Progenitor cell of endocrine pancreas (in vitro differentiated cells): ENCODE measurements around the gene SP3. TPM values are rescaled to one million over a fixed set of nuclear protein-coding genes. Genes with fewer than 3 reads are reported as not detected.

Experiments
- DNase-seq: peaks from one replicate; pipeline ENCODE4 v3.0.0; 2021; ENCODE audit warnings: low spot score; ENCODE audit not compliant: unreplicated experiment
- H3K27ac Mint-ChIP-seq: 2 replicates; pipeline ENCODE4 v1.8.0; 2021; ENCODE audit warnings: mild to moderate bottlenecking, moderate library complexity, mixed read lengths
- H3K27me3 Mint-ChIP-seq: 2 replicates; pipeline ENCODE4 v1.8.0; 2021; ENCODE audit warnings: mixed read lengths
- H3K36me3 Mint-ChIP-seq: 2 replicates; pipeline ENCODE4 v1.8.0; 2022; ENCODE audit warnings: mixed read lengths; ENCODE audit not compliant: insufficient read depth
- H3K4me1 Mint-ChIP-seq: 2 replicates; pipeline ENCODE4 v1.8.0; 2021; ENCODE audit warnings: low read depth, mixed read lengths
- H3K4me3 Mint-ChIP-seq: 2 replicates; pipeline ENCODE4 v1.8.0; 2021; ENCODE audit warnings: low read depth, mild to moderate bottlenecking, moderate library complexity, mixed read lengths
- H3K9me3 Mint-ChIP-seq: 2 replicates; pipeline ENCODE4 v1.8.0; 2021; ENCODE audit warnings: low read depth, mixed read lengths
- CTCF ChIP-seq: fragments of 200-600 bp; sonication (generic); IDR thresholded peaks from one replicate; pipeline ENCODE4 v1.5.0; 2021; ENCODE audit warnings: antibody characterized with exemption, mild to moderate bottlenecking; ENCODE audit not compliant: unreplicated experiment
- total RNA-seq: library from RNA; stranded (reverse); gene quantifications from 2 replicates; pipeline ENCODE4 v1.2.1, GENCODE V29; 2021

The SP3 gene
- total RNA-seq, 1 donor from 2014 or later, result 96.9 TPM

DNA sequence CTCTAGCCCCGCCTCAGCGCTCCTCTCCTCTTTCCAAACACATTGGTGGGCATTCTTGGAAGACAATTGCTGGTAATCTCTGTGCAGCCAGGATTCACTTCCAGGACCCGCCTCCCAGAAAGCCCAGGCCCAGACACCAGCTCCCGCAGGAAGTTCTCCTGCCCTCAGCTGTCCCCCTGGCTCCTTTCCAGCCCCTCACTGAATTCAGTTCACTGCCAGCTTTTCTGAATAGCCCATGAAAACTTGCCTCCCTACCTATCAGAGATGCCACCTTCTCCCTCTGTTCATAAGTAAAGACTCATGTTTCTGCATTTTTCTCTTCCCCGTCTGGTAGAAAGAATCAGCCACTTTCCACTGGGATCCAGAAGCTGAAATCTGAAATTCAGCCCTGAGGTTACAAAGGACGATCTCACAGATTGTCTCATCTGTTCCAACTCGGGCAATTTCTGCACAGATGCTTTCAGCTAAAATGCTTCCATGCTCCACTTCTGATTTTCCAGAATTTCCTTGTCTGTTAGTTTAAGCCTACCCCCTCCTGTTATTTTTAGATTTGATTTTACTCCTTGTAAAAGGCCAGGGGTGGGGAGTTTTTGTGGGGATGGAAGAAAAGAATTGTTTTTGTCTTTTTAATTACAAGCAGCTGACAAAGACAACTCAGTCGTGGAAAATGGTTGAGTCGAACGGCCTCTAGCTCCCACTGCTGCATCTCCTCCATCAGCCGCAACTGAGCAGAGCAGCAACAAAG, 98.1 kb downstream of the SP3 start:
- TF ChIP-seq CTCF, result no peak
- H3K27me3 Mint-ChIP-seq, result peaks cover 24% of the 10 kb centered on the region
- H3K9me3 Mint-ChIP-seq, result no peaks in the 10 kb centered on the region
- H3K4me3 Mint-ChIP-seq, result no peak overlapping the region
- no peaks in the 10 kb centered on the region for H3K36me3 Mint-ChIP-seq
- no peaks in the 10 kb centered on the region for H3K4me1 Mint-ChIP-seq
- no peak overlapping the region for H3K27ac Mint-ChIP-seq
- no peak for DNase-seq

GRCh38 chr2:173865971-173866873, 99.0 kb downstream of the SP3 start:
- Mint-ChIP-seq H3K27me3 (peaks cover 24% of the 10 kb centered on the region), H3K36me3 (no peaks in the 10 kb centered on the region), H3K4me1 (no peaks in the 10 kb centered on the region), H3K9me3 (no peaks in the 10 kb centered on the region), H3K4me3 (no peak overlapping the region), H3K27ac (no peak overlapping the region)
- TF ChIP-seq CTCF, result no peak
- DNase-seq, result no peak

GRCh38 chr2:173862612-173863217, 102.5 kb downstream of the SP3 start:
- H3K36me3 Mint-ChIP-seq, result no peaks in the 10 kb centered on the region
- DNase-seq, result no peak
- no peak for TF ChIP-seq CTCF
- no peak overlapping the region for H3K27ac Mint-ChIP-seq
- peaks cover 19% of the 10 kb centered on the region for H3K27me3 Mint-ChIP-seq
- no peaks in the 10 kb centered on the region for H3K9me3 Mint-ChIP-seq
- H3K4me3 Mint-ChIP-seq, result no peak overlapping the region
- H3K4me1 Mint-ChIP-seq, result no peaks in the 10 kb centered on the region

DNA sequence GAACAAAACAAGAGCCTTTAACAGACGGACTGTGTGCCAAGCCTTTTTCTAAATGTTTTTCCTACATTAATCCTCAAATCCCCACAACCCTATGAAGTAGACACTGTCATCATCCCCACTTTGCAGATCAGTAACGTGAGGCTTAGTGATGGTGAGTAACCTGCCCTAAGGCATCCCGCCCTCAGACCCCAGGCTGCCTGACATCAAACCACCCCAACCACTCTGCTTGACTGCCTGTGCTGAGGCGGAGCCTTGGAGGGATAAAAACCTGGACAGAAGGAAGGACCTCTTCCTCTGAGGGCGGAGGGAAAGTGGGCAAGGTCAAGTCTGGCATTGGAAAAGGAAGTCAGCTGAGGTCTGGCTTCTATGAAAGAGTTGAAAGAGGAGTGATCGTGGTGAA, 104.6 kb downstream of the SP3 start:
- Mint-ChIP-seq H3K4me1 (no peaks in the 10 kb centered on the region), H3K4me3 (no peak overlapping the region), H3K9me3 (no peaks in the 10 kb centered on the region), H3K27ac (no peak overlapping the region), H3K27me3 (peaks cover 10% of the 10 kb centered on the region), H3K36me3 (no peaks in the 10 kb centered on the region)
- TF ChIP-seq CTCF, result no peak
- DNase-seq, result no peak

- Mint-ChIP-seq H3K4me1 (no peaks in the 10 kb centered on the region), H3K9me3 (no peaks in the 10 kb centered on the region), H3K4me3 (no peak overlapping the region), H3K27me3 (peaks cover 10% of the 10 kb centered on the region), H3K36me3 (no peaks in the 10 kb centered on the region), H3K27ac (no peak overlapping the region)
- DNase-seq, result no peak
- TF ChIP-seq CTCF, result no peak
Observed at GRCh38 chr2:173860082-173860481, 105.1 kb downstream of the SP3 start.
